ENCODE data around the gene TNNC2. TPM values are rescaled to one million over a fixed set of nuclear protein-coding genes. Genes with fewer than 3 reads are reported as not detected.
A peak's percentile ranks its signal among the peaks of the same experiment; 100 is the strongest.
"Not testable (repeated sequence)": the region's sequence is repeated elsewhere in the genome, so short reads cannot be mapped to it uniquely, and the experiment has no call there.

Gene TNNC2
- total RNA-seq, 1 experiment from 2014 or later, result not detected

GRCh38 chr20:45798935-45799642 lies 28.0 kb downstream of the TNNC2 start:
- TF ChIP-seq CTCF (conservative IDR thresholded peaks at IDR 0.05; ENCODE audit: low read depth, low read length) (peak; percentile 69), EZH2 (IDR thresholded peaks at IDR 0.05; ENCODE audit: borderline replicate concordance, low read depth, low read length, poor library complexity, severe bottlenecking) (no peak)
- BruUV-seq (replicated peaks), result no TSS peak
- DNase-seq (ENCODE audit: low spot score), result peak; percentile 58
- no peaks in the 10 kb centered on the region for H3K9me3 ChIP-seq (ENCODE audit: low read depth, low read length, poor library complexity, severe bottlenecking)
- H3K36me3 ChIP-seq (ENCODE audit: insufficient read depth, low read length, poor library complexity, severe bottlenecking), result peaks cover 31% of the 10 kb centered on the region
- no peaks in the 10 kb centered on the region for H3K27me3 ChIP-seq (replicated peaks; ENCODE audit: insufficient read depth, low read depth, low read length, poor library complexity)
- POLR2A ChIA-PET (ENCODE audit: low non-redundant PET), result no interaction called here
- CTCF ChIA-PET, result interaction anchor here (0.5 to 0.9 kb wide), 3 partner anchors 19 to 163 kb away, joined by 3 to 6 read pairs (median 3); no protein-coding TSS in a partner anchor
- intact Hi-C loops (cut with micrococcal nuclease; ENCODE audit: unreplicated experiment), result loop anchor here (5.0 kb wide), 1 partner anchor 163 kb away; no protein-coding TSS in a partner anchor
- H3K27ac ChIP-seq (ENCODE audit: low read depth, low read length, poor library complexity, severe bottlenecking), result no peak overlapping the region
- no peaks in the 10 kb centered on the region for H3K4me1 ChIP-seq (ENCODE audit: insufficient read depth, low read length, poor library complexity, severe bottlenecking)
- H3K4me3 ChIP-seq (ENCODE audit: low read depth, low read length, poor library complexity, severe bottlenecking), result no peak overlapping the region

- BruUV-seq (replicated peaks); DNase-seq (ENCODE audit: low spot score); POLR2A ChIA-PET (ENCODE audit: low non-redundant PET); H3K9me3 ChIP-seq (ENCODE audit: low read depth, low read length, poor library complexity, severe bottlenecking); H3K27ac ChIP-seq (ENCODE audit: low read depth, low read length, poor library complexity, severe bottlenecking); H3K4me1 ChIP-seq (ENCODE audit: insufficient read depth, low read length, poor library complexity, severe bottlenecking); CTCF ChIA-PET; H3K4me3 ChIP-seq (ENCODE audit: low read depth, low read length, poor library complexity, severe bottlenecking); H3K27me3 ChIP-seq (replicated peaks; ENCODE audit: insufficient read depth, low read depth, low read length, poor library complexity): not testable (repeated sequence)
- peaks cover 37% of the 10 kb centered on the region for H3K36me3 ChIP-seq (ENCODE audit: insufficient read depth, low read length, poor library complexity, severe bottlenecking)
- intact Hi-C loops (cut with micrococcal nuclease; ENCODE audit: unreplicated experiment), result loop anchor here (5.0 kb wide), 1 partner anchor 164 kb away; no protein-coding TSS in a partner anchor
These were observed 29.2 kb downstream of the TNNC2 start for GRCh38 chr20:45797955-45798354.

DNA sequence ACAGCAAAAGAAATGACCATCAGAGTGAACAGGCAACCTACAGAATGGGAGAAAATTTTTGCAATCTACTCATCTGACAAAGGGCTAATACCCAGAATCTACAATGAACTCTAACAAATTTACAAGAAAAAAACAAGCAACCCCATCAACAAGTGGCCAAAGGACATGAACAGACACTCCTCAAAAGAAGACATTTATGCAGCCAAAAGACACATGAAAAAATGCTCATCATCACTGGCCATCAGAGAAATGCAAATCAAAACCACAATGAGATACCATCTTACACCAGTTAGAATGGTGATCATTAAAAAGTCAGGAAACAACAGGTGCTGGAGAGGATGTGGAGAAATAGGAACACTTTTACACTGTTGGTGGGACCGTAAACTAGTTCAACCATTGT lies 29.6 kb downstream of the TNNC2 start:
- H3K9me3 ChIP-seq (ENCODE audit: low read depth, low read length, poor library complexity, severe bottlenecking); DNase-seq (ENCODE audit: low spot score); H3K27ac ChIP-seq (ENCODE audit: low read depth, low read length, poor library complexity, severe bottlenecking); CTCF ChIA-PET; BruUV-seq (replicated peaks); H3K4me1 ChIP-seq (ENCODE audit: insufficient read depth, low read length, poor library complexity, severe bottlenecking); POLR2A ChIA-PET (ENCODE audit: low non-redundant PET); H3K4me3 ChIP-seq (ENCODE audit: low read depth, low read length, poor library complexity, severe bottlenecking); H3K27me3 ChIP-seq (replicated peaks; ENCODE audit: insufficient read depth, low read depth, low read length, poor library complexity): not testable (repeated sequence)
- peaks cover 35% of the 10 kb centered on the region for H3K36me3 ChIP-seq (ENCODE audit: insufficient read depth, low read length, poor library complexity, severe bottlenecking)
- intact Hi-C loops (cut with micrococcal nuclease; ENCODE audit: unreplicated experiment), result loop anchor here (5.0 kb wide), 1 partner anchor 165 kb away; no protein-coding TSS in a partner anchor

DNA sequence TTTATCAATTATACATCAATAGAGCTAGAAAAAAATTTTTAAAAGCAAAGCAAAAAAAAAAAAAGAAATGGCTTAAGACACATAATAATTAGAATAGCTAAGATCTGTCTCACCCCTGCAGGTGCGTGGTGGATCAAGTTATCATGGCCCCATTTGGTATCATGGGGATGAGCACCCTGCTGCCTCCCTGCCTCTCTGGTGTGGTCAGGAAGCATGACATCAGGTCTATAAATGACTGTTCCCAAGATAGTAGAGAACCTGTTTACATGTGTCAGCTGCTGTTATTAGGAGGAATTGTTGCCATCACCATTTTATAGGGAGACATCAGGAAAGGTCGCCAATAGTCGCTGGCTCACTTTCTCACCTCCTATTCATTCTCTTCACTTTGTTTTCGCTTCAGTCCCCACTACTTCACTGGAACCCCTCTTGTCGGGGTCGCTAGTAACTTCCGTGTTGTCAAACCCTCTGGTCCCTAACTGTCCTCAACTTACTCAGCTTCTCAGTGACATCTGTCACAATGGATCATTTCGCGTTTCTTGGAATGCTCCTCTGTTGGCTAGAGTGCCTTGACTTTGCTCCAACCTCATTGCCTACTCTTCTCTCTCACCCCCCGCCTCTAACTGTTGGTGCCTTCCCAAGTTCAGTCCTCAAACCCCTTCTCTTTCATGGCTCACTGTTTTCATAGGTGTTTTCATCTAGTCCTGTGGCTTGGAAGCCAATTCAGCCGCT lies 30.6 kb downstream of the TNNC2 start:
- Histone ChIP-seq H3K36me3 (ENCODE audit: insufficient read depth, low read length, poor library complexity, severe bottlenecking) (peaks cover 27% of the 10 kb centered on the region), H3K27me3 (replicated peaks; ENCODE audit: insufficient read depth, low read depth, low read length, poor library complexity) (no peaks in the 10 kb centered on the region), H3K4me1 (ENCODE audit: insufficient read depth, low read length, poor library complexity, severe bottlenecking) (peaks cover 7% of the 10 kb centered on the region), H3K27ac (ENCODE audit: low read depth, low read length, poor library complexity, severe bottlenecking) (no peak overlapping the region), H3K4me3 (ENCODE audit: low read depth, low read length, poor library complexity, severe bottlenecking) (no peak overlapping the region), H3K9me3 (ENCODE audit: low read depth, low read length, poor library complexity, severe bottlenecking) (no peaks in the 10 kb centered on the region)
- no TSS peak for BruUV-seq (replicated peaks)
- ChIA-PET POLR2A (ENCODE audit: low non-redundant PET) (interaction anchor here (0.6 to 0.7 kb wide), 2 partner anchors 19 to 478 kb away, joined by 3 to 4 read pairs; no protein-coding TSS in a partner anchor), CTCF (interaction anchor here (0.6 kb wide), 1 partner anchor 84 kb away, joined by 4 read pairs; no protein-coding TSS in a partner anchor)
- intact Hi-C loops (cut with micrococcal nuclease; ENCODE audit: unreplicated experiment), result loop anchor here (5.0 kb wide), 1 partner anchor 166 kb away; no protein-coding TSS in a partner anchor
- DNase-seq (ENCODE audit: low spot score), result no peak
- TF ChIP-seq CTCF (conservative IDR thresholded peaks at IDR 0.05; ENCODE audit: low read depth, low read length) (no peak), EZH2 (IDR thresholded peaks at IDR 0.05; ENCODE audit: borderline replicate concordance, low read depth, low read length, poor library complexity, severe bottlenecking) (no peak)

Measured in A673 (cell line).